ENCODE data around the gene ATXN1.

ATXN1 gene

GRCh38 chr6:16493802-16494201 lies 267.5 kb downstream of the ATXN1 start:
- in situ Hi-C loops (cut with HindIII; ENCODE audit: low sequenced_read_pairs) = no loop called here

GRCh38 chr6:16493112-16493511 lies 268.1 kb downstream of the ATXN1 start:
- in situ Hi-C loops (cut with HindIII; ENCODE audit: low sequenced_read_pairs) = no loop called here

GRCh38 chr6:16491666-16492313 lies 269.5 kb downstream of the ATXN1 start:
- in situ Hi-C loops (cut with HindIII; ENCODE audit: low sequenced_read_pairs) = no loop called here

GRCh38 chr6:16490616-16491015 lies 270.6 kb downstream of the ATXN1 start:
- in situ Hi-C loops (cut with HindIII; ENCODE audit: low sequenced_read_pairs) = no loop called here

GRCh38 chr6:16488813-16489212 lies 272.4 kb downstream of the ATXN1 start:
- in situ Hi-C loops (cut with HindIII; ENCODE audit: low sequenced_read_pairs) = no loop called here

- in situ Hi-C loops (cut with HindIII; ENCODE audit: low sequenced_read_pairs) = no loop called here
These were observed 273.1 kb downstream of the ATXN1 start for GRCh38 chr6:16487996-16488674.

GRCh38 chr6:16486661-16487060 lies 274.6 kb downstream of the ATXN1 start:
- in situ Hi-C loops (cut with HindIII; ENCODE audit: low sequenced_read_pairs) = no loop called here

GRCh38 chr6:16483315-16483875 lies 277.9 kb downstream of the ATXN1 start:
- in situ Hi-C loops (cut with HindIII; ENCODE audit: low sequenced_read_pairs) = no loop called here

- in situ Hi-C loops (cut with HindIII; ENCODE audit: low sequenced_read_pairs) = no loop called here
These were observed 278.5 kb downstream of the ATXN1 start for GRCh38 chr6:16482702-16483314.

- in situ Hi-C loops (cut with HindIII; ENCODE audit: low sequenced_read_pairs) = no loop called here
These were observed 279.4 kb downstream of the ATXN1 start for GRCh38 chr6:16481697-16482399.

- in situ Hi-C loops (cut with HindIII; ENCODE audit: low sequenced_read_pairs) = no loop called here
These were observed 280.3 kb downstream of the ATXN1 start for GRCh38 chr6:16480763-16481560.

- in situ Hi-C loops (cut with HindIII; ENCODE audit: low sequenced_read_pairs) = no loop called here
These were observed 283.7 kb downstream of the ATXN1 start for GRCh38 chr6:16477367-16478149.

- in situ Hi-C loops (cut with HindIII; ENCODE audit: low sequenced_read_pairs) = no loop called here
These were observed 284.4 kb downstream of the ATXN1 start for GRCh38 chr6:16476861-16477260.

- in situ Hi-C loops (cut with HindIII; ENCODE audit: low sequenced_read_pairs) = no loop called here
These were observed 285.8 kb downstream of the ATXN1 start for GRCh38 chr6:16475494-16475781.

- in situ Hi-C loops (cut with HindIII; ENCODE audit: low sequenced_read_pairs) = no loop called here
These were observed 286.3 kb downstream of the ATXN1 start for GRCh38 chr6:16474772-16475493.

- in situ Hi-C loops (cut with HindIII; ENCODE audit: low sequenced_read_pairs) = no loop called here
These were observed 287.1 kb downstream of the ATXN1 start for GRCh38 chr6:16473908-16474771.

GRCh38 chr6:16473184-16473907 lies 287.9 kb downstream of the ATXN1 start:
- in situ Hi-C loops (cut with HindIII; ENCODE audit: low sequenced_read_pairs) = no loop called here
